HG03159 (cell line): ENCODE measurements around the gene BPIFB2.
"Not testable (repeated sequence)": the region's sequence is repeated elsewhere in the genome, so short reads cannot be mapped to it uniquely, and the experiment has no call there.

Experiments used
- ATAC-seq: cut with Tn5 transposase; IDR thresholded peaks from one replicate; pipeline ENCODE4 v1.9.1; 2021; ENCODE audit warnings: mild to moderate bottlenecking, moderate library complexity; ENCODE audit not compliant: unreplicated experiment

BPIFB2 gene

GRCh38 chr20:33034901-33035492 is 27.5 kb downstream of the BPIFB2 start:
- ATAC-seq, result no peak

GRCh38 chr20:33037456-33037855 is 30.0 kb downstream of the BPIFB2 start:
- no peak for ATAC-seq

GRCh38 chr20:33038243-33038642 is 30.7 kb downstream of the BPIFB2 start:
- ATAC-seq, result no peak

GRCh38 chr20:33042430-33042829 is 34.9 kb downstream of the BPIFB2 start:
- ATAC-seq, result no peak

- no peak for ATAC-seq
Measured at GRCh38 chr20:33042983-33043730, 35.7 kb downstream of the BPIFB2 start.

GRCh38 chr20:33043731-33044181 is 36.3 kb downstream of the BPIFB2 start:
- ATAC-seq, result no peak

GRCh38 chr20:33045129-33045721 is 37.7 kb downstream of the BPIFB2 start:
- not testable (repeated sequence) for ATAC-seq

- ATAC-seq, result no peak
Measured at GRCh38 chr20:33046412-33046811, 38.9 kb downstream of the BPIFB2 start.

GRCh38 chr20:33051333-33051732 is 43.8 kb downstream of the BPIFB2 start:
- no peak for ATAC-seq

- ATAC-seq, result no peak
Measured at GRCh38 chr20:33053291-33054106, 46.0 kb downstream of the BPIFB2 start, which contains the start of gene BPIFB3. Gene BPIFB3 (plus strand): TSS chr20:33053903. CDS start chr20:33055436, 1,533 bp downstream.

- ATAC-seq, result no peak
Measured at GRCh38 chr20:33054381-33054780, 46.9 kb downstream of the BPIFB2 start.

- no peak for ATAC-seq
Measured at GRCh38 chr20:33054791-33055190, 47.3 kb downstream of the BPIFB2 start.

GRCh38 chr20:33059136-33059535 is 51.6 kb downstream of the BPIFB2 start:
- no peak for ATAC-seq

GRCh38 chr20:33059741-33060390 is 52.4 kb downstream of the BPIFB2 start:
- no peak for ATAC-seq

- no peak for ATAC-seq
Measured at GRCh38 chr20:33061658-33062028, 54.1 kb downstream of the BPIFB2 start.

GRCh38 chr20:33062105-33062824 is 54.8 kb downstream of the BPIFB2 start:
- no peak for ATAC-seq

GRCh38 chr20:33062825-33063149 is 55.3 kb downstream of the BPIFB2 start:
- no peak for ATAC-seq

- no peak for ATAC-seq
Measured at GRCh38 chr20:33063271-33063670, 55.8 kb downstream of the BPIFB2 start.

- no peak for ATAC-seq
Measured at GRCh38 chr20:33064572-33065287, 57.2 kb downstream of the BPIFB2 start.

GRCh38 chr20:33065785-33066184 is 58.3 kb downstream of the BPIFB2 start:
- ATAC-seq, result no peak
